HG02623 (cell line): Measurements from ENCODE around the gene MROH2B.

Experiments used
- ATAC-seq: cut with Tn5 transposase; IDR thresholded peaks from one replicate; pipeline ENCODE4 v1.9.1; 2021; ENCODE audit warnings: moderate library complexity; ENCODE audit not compliant: unreplicated experiment

The MROH2B gene

GRCh38 chr5:40973364-40974004 lies 97.7 kb downstream of the MROH2B start:
- ATAC-seq, result no peak

GRCh38 chr5:40972434-40972833 lies 98.7 kb downstream of the MROH2B start:
- no peak for ATAC-seq

GRCh38 chr5:40962207-40962955 lies 108.8 kb downstream of the MROH2B start:
- no peak for ATAC-seq

- no peak for ATAC-seq
Measured at GRCh38 chr5:40960037-40960436, 111.1 kb downstream of the MROH2B start.

GRCh38 chr5:40958811-40959210 lies 112.3 kb downstream of the MROH2B start:
- ATAC-seq, result no peak

- no peak for ATAC-seq
Measured at GRCh38 chr5:40957048-40957447, 114.1 kb downstream of the MROH2B start.

GRCh38 chr5:40955313-40955712 lies 115.8 kb downstream of the MROH2B start:
- ATAC-seq, result no peak
